ENCODE measurements around the gene ZBTB45. TPM values are rescaled to one million over a fixed set of nuclear protein-coding genes. Genes with fewer than 3 reads are reported as not detected.

ZBTB45 gene
- total and polyA plus RNA-seq, 9 of the 15 experiments (the other 6 are each of a cell fraction or from before 2014, with no cell fraction given) = 0.08 to 16.1 (median 1.8) TPM

DNA sequence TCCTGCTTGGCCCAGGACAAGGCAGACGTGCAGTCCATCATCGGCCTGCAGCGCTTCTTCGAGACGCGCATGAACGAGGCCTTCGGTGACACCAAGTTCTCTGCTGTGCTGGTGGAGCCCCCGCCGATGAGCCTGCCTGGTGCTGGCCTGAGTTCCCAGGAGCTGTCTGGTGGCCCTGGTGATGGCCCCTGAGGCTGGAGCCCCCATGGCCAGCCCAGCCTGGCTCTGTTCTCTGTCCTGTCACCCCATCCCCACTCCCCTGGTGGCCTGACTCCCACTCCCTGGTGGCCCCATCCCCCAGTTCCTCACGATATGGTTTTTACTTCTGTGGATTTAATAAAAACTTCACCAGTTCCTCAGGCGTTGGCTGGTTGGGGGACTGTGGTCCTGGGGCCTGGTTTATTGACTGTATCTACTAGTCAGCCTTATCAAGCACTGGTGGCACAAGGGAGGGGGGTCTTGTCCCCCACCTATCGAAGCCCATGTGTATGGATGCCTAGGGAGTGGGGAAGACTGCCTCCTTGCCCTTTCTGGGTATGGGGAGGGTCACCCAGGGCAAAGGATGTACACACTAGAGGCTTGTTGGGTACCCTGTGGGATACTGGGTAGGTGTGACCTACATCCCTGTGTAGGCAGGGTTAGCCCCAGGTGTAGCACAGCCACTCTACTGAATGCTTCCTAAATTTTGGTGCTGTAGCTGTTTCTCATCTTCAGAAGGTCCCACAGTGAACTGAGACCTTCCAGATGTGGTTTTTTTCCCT is 30.9 kb upstream of the ZBTB45 start (continued):
- TF ChIP-seq ZBTB8A (IDR thresholded peaks at IDR 0.05; ENCODE audit: partially characterized antibody) (no peak), HOXB6 (CRISPR knock-in tag; IDR thresholded peaks at IDR 0.05; ENCODE audit: borderline replicate concordance) (no peak), ZNF197 (CRISPR knock-in tag; IDR thresholded peaks at IDR 0.05; ENCODE audit: low read depth) (no peak), GATAD2B (IDR thresholded peaks at IDR 0.05; ENCODE audit: borderline replicate concordance) (no peak), KLF16 (IDR thresholded peaks at IDR 0.05) (no peak), ARHGAP35 (IDR thresholded peaks at IDR 0.05; ENCODE audit: partially characterized antibody) (no peak), NFE2L1 (tag; IDR thresholded peaks at IDR 0.05; ENCODE audit: borderline replicate concordance, low read depth) (no peak), MECOM (CRISPR knock-in tag; IDR thresholded peaks at IDR 0.05) (no peak), ZNF134 (CRISPR knock-in tag; conservative IDR thresholded peaks at IDR 0.05) (no peak), PTRF (tag; IDR thresholded peaks at IDR 0.05) (no peak), ZNF445 (CRISPR knock-in tag; IDR thresholded peaks at IDR 0.05; ENCODE audit: low read depth) (no peak), SLC30A9 (CRISPR knock-in tag; IDR thresholded peaks at IDR 0.05) (no peak)
- TF ChIP-seq, protein P1, sequence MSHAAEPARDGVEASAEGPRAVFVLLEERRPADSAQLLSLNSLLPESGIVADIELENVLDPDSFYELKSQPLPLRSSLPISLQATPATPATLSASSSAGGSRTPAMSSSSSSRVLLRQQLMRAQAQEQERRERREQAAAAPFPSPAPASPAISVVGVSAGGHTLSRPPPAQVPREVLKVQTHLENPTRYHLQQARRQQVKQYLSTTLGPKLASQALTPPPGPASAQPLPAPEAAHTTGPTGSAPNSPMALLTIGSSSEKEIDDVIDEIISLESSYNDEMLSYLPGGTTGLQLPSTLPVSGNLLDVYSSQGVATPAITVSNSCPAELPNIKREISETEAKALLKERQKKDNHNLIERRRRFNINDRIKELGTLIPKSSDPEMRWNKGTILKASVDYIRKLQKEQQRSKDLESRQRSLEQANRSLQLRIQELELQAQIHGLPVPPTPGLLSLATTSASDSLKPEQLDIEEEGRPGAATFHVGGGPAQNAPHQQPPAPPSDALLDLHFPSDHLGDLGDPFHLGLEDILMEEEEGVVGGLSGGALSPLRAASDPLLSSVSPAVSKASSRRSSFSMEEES (CRISPR knock-in tag; IDR thresholded peaks at IDR 0.05) = no peak
- TF ChIP-seq, protein P2, sequence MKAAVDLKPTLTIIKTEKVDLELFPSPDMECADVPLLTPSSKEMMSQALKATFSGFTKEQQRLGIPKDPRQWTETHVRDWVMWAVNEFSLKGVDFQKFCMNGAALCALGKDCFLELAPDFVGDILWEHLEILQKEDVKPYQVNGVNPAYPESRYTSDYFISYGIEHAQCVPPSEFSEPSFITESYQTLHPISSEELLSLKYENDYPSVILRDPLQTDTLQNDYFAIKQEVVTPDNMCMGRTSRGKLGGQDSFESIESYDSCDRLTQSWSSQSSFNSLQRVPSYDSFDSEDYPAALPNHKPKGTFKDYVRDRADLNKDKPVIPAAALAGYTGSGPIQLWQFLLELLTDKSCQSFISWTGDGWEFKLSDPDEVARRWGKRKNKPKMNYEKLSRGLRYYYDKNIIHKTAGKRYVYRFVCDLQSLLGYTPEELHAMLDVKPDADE (conservative IDR thresholded peaks at IDR 0.05; ENCODE audit: control insufficient read depth, low read depth, low read length) = no peak
- TF ChIP-seq, protein P3, sequence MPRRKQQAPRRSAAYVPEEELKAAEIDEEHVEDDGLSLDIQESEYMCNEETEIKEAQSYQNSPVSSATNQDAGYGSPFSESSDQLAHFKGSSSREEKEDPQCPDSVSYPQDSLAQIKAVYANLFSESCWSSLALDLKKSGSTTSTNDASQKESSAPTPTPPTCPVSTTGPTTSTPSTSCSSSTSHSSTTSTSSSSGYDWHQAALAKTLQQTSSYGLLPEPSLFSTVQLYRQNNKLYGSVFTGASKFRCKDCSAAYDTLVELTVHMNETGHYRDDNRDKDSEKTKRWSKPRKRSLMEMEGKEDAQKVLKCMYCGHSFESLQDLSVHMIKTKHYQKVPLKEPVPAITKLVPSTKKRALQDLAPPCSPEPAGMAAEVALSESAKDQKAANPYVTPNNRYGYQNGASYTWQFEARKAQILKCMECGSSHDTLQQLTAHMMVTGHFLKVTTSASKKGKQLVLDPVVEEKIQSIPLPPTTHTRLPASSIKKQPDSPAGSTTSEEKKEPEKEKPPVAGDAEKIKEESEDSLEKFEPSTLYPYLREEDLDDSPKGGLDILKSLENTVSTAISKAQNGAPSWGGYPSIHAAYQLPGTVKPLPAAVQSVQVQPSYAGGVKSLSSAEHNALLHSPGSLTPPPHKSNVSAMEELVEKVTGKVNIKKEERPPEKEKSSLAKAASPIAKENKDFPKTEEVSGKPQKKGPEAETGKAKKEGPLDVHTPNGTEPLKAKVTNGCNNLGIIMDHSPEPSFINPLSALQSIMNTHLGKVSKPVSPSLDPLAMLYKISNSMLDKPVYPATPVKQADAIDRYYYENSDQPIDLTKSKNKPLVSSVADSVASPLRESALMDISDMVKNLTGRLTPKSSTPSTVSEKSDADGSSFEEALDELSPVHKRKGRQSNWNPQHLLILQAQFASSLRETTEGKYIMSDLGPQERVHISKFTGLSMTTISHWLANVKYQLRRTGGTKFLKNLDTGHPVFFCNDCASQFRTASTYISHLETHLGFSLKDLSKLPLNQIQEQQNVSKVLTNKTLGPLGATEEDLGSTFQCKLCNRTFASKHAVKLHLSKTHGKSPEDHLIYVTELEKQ (CRISPR knock-in tag; IDR thresholded peaks at IDR 0.05) = no peak
- TF ChIP-seq, protein P4, sequence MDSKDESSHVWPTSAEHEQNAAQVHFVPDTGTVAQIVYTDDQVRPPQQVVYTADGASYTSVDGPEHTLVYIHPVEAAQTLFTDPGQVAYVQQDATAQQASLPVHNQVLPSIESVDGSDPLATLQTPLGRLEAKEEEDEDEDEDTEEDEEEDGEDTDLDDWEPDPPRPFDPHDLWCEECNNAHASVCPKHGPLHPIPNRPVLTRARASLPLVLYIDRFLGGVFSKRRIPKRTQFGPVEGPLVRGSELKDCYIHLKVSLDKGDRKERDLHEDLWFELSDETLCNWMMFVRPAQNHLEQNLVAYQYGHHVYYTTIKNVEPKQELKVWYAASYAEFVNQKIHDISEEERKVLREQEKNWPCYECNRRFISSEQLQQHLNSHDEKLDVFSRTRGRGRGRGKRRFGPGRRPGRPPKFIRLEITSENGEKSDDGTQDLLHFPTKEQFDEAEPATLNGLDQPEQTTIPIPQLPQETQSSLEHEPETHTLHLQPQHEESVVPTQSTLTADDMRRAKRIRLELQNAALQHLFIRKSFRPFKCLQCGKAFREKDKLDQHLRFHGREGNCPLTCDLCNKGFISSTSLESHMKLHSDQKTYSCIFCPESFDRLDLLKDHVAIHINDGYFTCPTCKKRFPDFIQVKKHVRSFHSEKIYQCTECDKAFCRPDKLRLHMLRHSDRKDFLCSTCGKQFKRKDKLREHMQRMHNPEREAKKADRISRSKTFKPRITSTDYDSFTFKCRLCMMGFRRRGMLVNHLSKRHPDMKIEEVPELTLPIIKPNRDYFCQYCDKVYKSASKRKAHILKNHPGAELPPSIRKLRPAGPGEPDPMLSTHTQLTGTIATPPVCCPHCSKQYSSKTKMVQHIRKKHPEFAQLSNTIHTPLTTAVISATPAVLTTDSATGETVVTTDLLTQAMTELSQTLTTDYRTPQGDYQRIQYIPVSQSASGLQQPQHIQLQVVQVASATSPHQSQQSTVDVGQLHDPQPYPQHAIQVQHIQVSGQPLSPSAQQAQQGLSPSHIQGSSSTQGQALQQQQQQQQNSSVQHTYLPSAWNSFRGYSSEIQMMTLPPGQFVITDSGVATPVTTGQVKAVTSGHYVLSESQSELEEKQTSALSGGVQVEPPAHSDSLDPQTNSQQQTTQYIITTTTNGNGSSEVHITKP (IDR thresholded peaks at IDR 0.05; ENCODE audit: partially characterized antibody) = no peak

Measured in K562 (cell line).